GM12878 (cell line): ENCODE results near the gene CEP97.

Source experiments
- CHD2 ChIP-seq: IDR thresholded peaks from 2 replicates; pipeline ENCODE4 v1.6.1; 2011; ENCODE audit warnings: low read depth, low read length, improper control_type of control experiment, borderline replicate concordance
- DPF2 ChIP-seq: fragments of 450-650 bp; IDR thresholded peaks from 2 replicates; pipeline ENCODE4 v1.6.1; 2017; ENCODE audit warnings: mild to moderate bottlenecking
- EP300 ChIP-seq, 2 experiments: fragments of 150-350 bp in 1 of 2; IDR thresholded peaks; 2 replicates each; pipeline ENCODE4 v1.6.1; 2011 to 2012; ENCODE audit warnings: low read depth in 2 of 2, low read length in 2 of 2, borderline replicate concordance in 1 of 2, improper control_type of control experiment in 1 of 2, inconsistent platforms in 1 of 2; ENCODE audit not compliant: control insufficient read depth in 1 of 2
- EZH2 ChIP-seq: IDR thresholded peaks from 2 replicates; pipeline ENCODE4 v1.6.1; 2012; ENCODE audit warnings: low read depth, mild to moderate bottlenecking, control low read depth, inconsistent platforms, low read length, borderline replicate concordance; ENCODE audit not compliant: control insufficient read depth
- POLR2A ChIP-seq: IDR thresholded peaks from 2 replicates; pipeline ENCODE4 v1.6.1; 2011; ENCODE audit warnings: low read depth, mild to moderate bottlenecking, low read length
- POLR2AphosphoS5 ChIP-seq: IDR thresholded peaks from 2 replicates; pipeline ENCODE4 v1.6.1; 2011; ENCODE audit warnings: mild to moderate bottlenecking, low read length, inconsistent platforms
- SMC3 ChIP-seq: IDR thresholded peaks from 2 replicates; pipeline ENCODE4 v1.6.1; 2011; ENCODE audit warnings: low read length, improper control_type of control experiment, borderline replicate concordance
- SREBF2 ChIP-seq: IDR thresholded peaks from 2 replicates; pipeline ENCODE4 v1.6.1; 2012; ENCODE audit warnings: mild to moderate bottlenecking, low read length
- SUPT20H ChIP-seq: IDR thresholded peaks from 2 replicates; pipeline ENCODE4 v1.6.1; 2011; ENCODE audit warnings: low read depth, mild to moderate bottlenecking, low read length, moderate library complexity, borderline replicate concordance; ENCODE audit not compliant: control insufficient read depth
- TF ChIP-seq, protein P1 (sequence below), 3 experiments: IDR thresholded peaks in 2 of 3; conservative IDR thresholded peaks in 1 of 3; 2 replicates each; pipeline ENCODE4 v1.5.1; 2011; ENCODE audit warnings: low read depth in 3 of 3, low read length in 3 of 3, mild to moderate bottlenecking in 3 of 3, control low read depth in 2 of 3, moderate library complexity in 2 of 3, inconsistent platforms in 1 of 3, mixed read lengths in 1 of 3; ENCODE audit not compliant: control insufficient read depth in 2 of 3, insufficient read depth in 1 of 3; ENCODE audit errors: extremely low read depth in 1 of 3
- TF ChIP-seq, protein P2 (sequence below): IDR thresholded peaks from 2 replicates; pipeline ENCODE4 v1.6.1; 2012; ENCODE audit warnings: mild to moderate bottlenecking, low read depth, low read length
- TF ChIP-seq, protein P3 (sequence below): IDR thresholded peaks from 2 replicates; pipeline ENCODE4 v1.6.1; 2011; ENCODE audit warnings: mild to moderate bottlenecking, low read depth, low read length, moderate library complexity; ENCODE audit not compliant: insufficient replicate concordance
- TF ChIP-seq, protein P4 (sequence below): fragments of 450-650 bp; formaldehyde crosslinking; IDR thresholded peaks from 2 replicates; pipeline ENCODE4 v1.5.0; 2022; ENCODE audit warnings: mild to moderate bottlenecking, missing genetic modification characterization

DNA sequence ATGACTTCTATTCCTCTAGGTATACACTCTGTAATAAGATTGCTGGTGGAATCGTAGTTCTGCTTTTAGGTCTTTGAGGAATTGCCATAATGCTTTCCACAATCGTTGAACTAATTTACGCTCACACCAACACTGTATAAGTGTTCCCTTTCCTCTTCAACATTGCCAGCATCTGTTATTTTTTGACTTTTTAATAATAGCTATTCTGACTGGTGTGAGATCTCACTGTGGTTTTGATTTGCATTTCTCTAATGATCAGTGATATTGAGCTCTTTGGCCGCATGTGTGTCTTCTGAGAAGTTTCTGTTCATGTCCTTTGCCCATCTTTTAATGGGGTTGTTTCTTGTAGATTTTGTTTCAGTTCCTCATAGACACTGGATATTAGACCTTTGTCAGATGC lies 67.4 kb downstream of the CEP97 start:
- TF ChIP-seq POLR2A (no peak), DPF2 (peak; percentile 93), POLR2AphosphoS5 (no peak), CHD2 (no peak), EZH2 (no peak), EP300 (IDR thresholded peaks at IDR 0.05; ENCODE audit: borderline replicate concordance in 1 of 2, control insufficient read depth in 1 of 2, low read depth in 2 of 2, low read length in 2 of 2) (peak; percentile 74 to 85; a peak in 2 of 4 replicates), SREBF2 (no peak), SUPT20H (no peak), SMC3 (no peak)
- TF ChIP-seq, protein P1, sequence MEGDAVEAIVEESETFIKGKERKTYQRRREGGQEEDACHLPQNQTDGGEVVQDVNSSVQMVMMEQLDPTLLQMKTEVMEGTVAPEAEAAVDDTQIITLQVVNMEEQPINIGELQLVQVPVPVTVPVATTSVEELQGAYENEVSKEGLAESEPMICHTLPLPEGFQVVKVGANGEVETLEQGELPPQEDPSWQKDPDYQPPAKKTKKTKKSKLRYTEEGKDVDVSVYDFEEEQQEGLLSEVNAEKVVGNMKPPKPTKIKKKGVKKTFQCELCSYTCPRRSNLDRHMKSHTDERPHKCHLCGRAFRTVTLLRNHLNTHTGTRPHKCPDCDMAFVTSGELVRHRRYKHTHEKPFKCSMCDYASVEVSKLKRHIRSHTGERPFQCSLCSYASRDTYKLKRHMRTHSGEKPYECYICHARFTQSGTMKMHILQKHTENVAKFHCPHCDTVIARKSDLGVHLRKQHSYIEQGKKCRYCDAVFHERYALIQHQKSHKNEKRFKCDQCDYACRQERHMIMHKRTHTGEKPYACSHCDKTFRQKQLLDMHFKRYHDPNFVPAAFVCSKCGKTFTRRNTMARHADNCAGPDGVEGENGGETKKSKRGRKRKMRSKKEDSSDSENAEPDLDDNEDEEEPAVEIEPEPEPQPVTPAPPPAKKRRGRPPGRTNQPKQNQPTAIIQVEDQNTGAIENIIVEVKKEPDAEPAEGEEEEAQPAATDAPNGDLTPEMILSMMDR (IDR thresholded peaks at IDR 0.05 in 2 of 3, conservative IDR thresholded peaks at IDR 0.05 in 1 of 3; ENCODE audit: control insufficient read depth in 2 of 3, extremely low read depth in 1 of 3, insufficient read depth in 1 of 3, low read depth in 3 of 3, low read length in 3 of 3): no peak
- TF ChIP-seq, protein P2, sequence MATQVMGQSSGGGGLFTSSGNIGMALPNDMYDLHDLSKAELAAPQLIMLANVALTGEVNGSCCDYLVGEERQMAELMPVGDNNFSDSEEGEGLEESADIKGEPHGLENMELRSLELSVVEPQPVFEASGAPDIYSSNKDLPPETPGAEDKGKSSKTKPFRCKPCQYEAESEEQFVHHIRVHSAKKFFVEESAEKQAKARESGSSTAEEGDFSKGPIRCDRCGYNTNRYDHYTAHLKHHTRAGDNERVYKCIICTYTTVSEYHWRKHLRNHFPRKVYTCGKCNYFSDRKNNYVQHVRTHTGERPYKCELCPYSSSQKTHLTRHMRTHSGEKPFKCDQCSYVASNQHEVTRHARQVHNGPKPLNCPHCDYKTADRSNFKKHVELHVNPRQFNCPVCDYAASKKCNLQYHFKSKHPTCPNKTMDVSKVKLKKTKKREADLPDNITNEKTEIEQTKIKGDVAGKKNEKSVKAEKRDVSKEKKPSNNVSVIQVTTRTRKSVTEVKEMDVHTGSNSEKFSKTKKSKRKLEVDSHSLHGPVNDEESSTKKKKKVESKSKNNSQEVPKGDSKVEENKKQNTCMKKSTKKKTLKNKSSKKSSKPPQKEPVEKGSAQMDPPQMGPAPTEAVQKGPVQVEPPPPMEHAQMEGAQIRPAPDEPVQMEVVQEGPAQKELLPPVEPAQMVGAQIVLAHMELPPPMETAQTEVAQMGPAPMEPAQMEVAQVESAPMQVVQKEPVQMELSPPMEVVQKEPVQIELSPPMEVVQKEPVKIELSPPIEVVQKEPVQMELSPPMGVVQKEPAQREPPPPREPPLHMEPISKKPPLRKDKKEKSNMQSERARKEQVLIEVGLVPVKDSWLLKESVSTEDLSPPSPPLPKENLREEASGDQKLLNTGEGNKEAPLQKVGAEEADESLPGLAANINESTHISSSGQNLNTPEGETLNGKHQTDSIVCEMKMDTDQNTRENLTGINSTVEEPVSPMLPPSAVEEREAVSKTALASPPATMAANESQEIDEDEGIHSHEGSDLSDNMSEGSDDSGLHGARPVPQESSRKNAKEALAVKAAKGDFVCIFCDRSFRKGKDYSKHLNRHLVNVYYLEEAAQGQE: no peak
- TF ChIP-seq, protein P3, sequence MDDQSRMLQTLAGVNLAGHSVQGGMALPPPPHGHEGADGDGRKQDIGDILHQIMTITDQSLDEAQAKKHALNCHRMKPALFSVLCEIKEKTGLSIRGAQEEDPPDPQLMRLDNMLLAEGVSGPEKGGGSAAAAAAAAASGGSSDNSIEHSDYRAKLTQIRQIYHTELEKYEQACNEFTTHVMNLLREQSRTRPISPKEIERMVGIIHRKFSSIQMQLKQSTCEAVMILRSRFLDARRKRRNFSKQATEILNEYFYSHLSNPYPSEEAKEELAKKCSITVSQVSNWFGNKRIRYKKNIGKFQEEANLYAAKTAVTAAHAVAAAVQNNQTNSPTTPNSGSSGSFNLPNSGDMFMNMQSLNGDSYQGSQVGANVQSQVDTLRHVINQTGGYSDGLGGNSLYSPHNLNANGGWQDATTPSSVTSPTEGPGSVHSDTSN: no peak
- TF ChIP-seq, protein P4, sequence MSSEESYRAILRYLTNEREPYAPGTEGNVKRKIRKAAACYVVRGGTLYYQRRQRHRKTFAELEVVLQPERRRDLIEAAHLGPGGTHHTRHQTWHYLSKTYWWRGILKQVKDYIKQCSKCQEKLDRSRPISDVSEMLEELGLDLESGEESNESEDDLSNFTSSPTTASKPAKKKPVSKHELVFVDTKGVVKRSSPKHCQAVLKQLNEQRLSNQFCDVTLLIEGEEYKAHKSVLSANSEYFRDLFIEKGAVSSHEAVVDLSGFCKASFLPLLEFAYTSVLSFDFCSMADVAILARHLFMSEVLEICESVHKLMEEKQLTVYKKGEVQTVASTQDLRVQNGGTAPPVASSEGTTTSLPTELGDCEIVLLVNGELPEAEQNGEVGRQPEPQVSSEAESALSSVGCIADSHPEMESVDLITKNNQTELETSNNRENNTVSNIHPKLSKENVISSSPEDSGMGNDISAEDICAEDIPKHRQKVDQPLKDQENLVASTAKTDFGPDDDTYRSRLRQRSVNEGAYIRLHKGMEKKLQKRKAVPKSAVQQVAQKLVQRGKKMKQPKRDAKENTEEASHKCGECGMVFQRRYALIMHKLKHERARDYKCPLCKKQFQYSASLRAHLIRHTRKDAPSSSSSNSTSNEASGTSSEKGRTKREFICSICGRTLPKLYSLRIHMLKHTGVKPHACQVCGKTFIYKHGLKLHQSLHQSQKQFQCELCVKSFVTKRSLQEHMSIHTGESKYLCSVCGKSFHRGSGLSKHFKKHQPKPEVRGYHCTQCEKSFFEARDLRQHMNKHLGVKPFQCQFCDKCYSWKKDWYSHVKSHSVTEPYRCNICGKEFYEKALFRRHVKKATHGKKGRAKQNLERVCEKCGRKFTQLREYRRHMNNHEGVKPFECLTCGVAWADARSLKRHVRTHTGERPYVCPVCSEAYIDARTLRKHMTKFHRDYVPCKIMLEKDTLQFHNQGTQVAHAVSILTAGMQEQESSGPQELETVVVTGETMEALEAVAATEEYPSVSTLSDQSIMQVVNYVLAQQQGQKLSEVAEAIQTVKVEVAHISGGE (CRISPR knock-in tag): no peak
